Neural progenitor cell (in vitro differentiated cells): ENCODE data around the gene HEATR5A. TPM values are rescaled to one million over a fixed set of nuclear protein-coding genes. Genes with fewer than 3 reads are reported as not detected.

Experiments
- DNase-seq: peaks from one replicate; pipeline ENCODE4 v3.0.0-alpha.2; 2016; ENCODE audit warnings: low spot score
- H2AFZ ChIP-seq: fragments of 200-600 bp; sonication (generic); replicated peaks from 2 replicates; pipeline ENCODE4 v1.6.1; 2016; ENCODE audit warnings: antibody characterized with exemption
- H3F3A ChIP-seq: fragments of 200-600 bp; sonication (generic); 2 replicates; pipeline ENCODE4 v1.6.1; 2016; ENCODE audit warnings: antibody characterized with exemption, low read depth
- H3K27ac ChIP-seq: fragments of 200-600 bp; sonication (generic); 2 replicates; pipeline ENCODE4 v1.5.1; 2016; ENCODE audit warnings: mild to moderate bottlenecking
- H3K27me3 ChIP-seq: fragments of 200-600 bp; sonication (generic); 2 replicates; pipeline ENCODE4 v1.6.1; 2016; ENCODE audit warnings: mild to moderate bottlenecking, moderate library complexity
- H3K36me3 ChIP-seq: fragments of 200-600 bp; sonication (generic); 2 replicates; pipeline ENCODE4 v1.5.1; 2016
- H3K4me1 ChIP-seq: fragments of 200-600 bp; sonication (generic); 2 replicates; pipeline ENCODE4 v1.6.1; 2016; ENCODE audit warnings: mixed run types
- H3K4me2 ChIP-seq: fragments of 200-600 bp; sonication (generic); 2 replicates; pipeline ENCODE4 v1.6.1; 2016
- H3K4me3 ChIP-seq: fragments of 200-600 bp; sonication (generic); 2 replicates; pipeline ENCODE4 v1.5.1; 2016
- H3K79me2 ChIP-seq: fragments of 200-600 bp; sonication (generic); 2 replicates; pipeline ENCODE4 v1.6.1; 2016; ENCODE audit warnings: low read depth
- H3K9ac ChIP-seq: fragments of 200-600 bp; sonication (generic); 2 replicates; pipeline ENCODE4 v1.6.1; 2016
- H3K9me3 ChIP-seq: fragments of 200-600 bp; sonication (generic); 2 replicates; pipeline ENCODE4 v1.5.1; 2016; ENCODE audit warnings: low read depth
- H4K20me1 ChIP-seq: fragments of 200-600 bp; sonication (generic); 2 replicates; pipeline ENCODE4 v1.6.1; 2016; ENCODE audit warnings: low read depth
- H3K27ac Mint-ChIP-seq: 3 replicates; pipeline ENCODE4 v1.8.0; 2021; ENCODE audit warnings: mixed read lengths
- H3K27me3 Mint-ChIP-seq: 2 replicates; pipeline ENCODE4 v1.8.0; 2022; ENCODE audit warnings: low read depth, mild to moderate bottlenecking, inconsistent platforms, moderate library complexity, mixed read lengths; ENCODE audit not compliant: insufficient read depth
- H3K36me3 Mint-ChIP-seq: 3 replicates; pipeline ENCODE4 v1.8.0; 2021; ENCODE audit warnings: mixed read lengths
- H3K4me1 Mint-ChIP-seq: 3 replicates; pipeline ENCODE4 v1.8.0; 2021; ENCODE audit warnings: mixed read lengths
- H3K4me3 Mint-ChIP-seq: 3 replicates; pipeline ENCODE4 v1.8.0; 2021; ENCODE audit warnings: mild to moderate bottlenecking, moderate library complexity, mixed read lengths
- H3K9me3 Mint-ChIP-seq: 3 replicates; pipeline ENCODE4 v1.8.0; 2020; ENCODE audit warnings: mixed read lengths
- EZH2 ChIP-seq: fragments of 200-600 bp; sonication (generic); IDR thresholded peaks from 2 replicates; pipeline ENCODE4 v1.6.1; 2017; ENCODE audit warnings: antibody characterized with exemption, mild to moderate bottlenecking, moderate library complexity
- EZH2phosphoT487 ChIP-seq: fragments of 200-600 bp; sonication (generic); IDR thresholded peaks from 2 replicates; pipeline ENCODE4 v1.6.1; 2017; ENCODE audit warnings: antibody characterized with exemption
- total RNA-seq: library from RNA; depleted of rRNA; stranded (reverse); fragments of >200 nt; gene quantifications from 2 replicates; pipeline ENCODE4 v1.2.3, GENCODE V29; 2015; ENCODE audit warnings: low replicate concordance
- TF ChIP-seq, protein P1 (sequence below): fragments of 200-600 bp; sonication (generic); IDR thresholded peaks from 2 replicates; pipeline ENCODE4 v1.5.1; 2017; ENCODE audit warnings: antibody characterized with exemption, mild to moderate bottlenecking

Gene HEATR5A
- total RNA-seq, 1 donor from 2014 or later = 34.7 TPM

DNA sequence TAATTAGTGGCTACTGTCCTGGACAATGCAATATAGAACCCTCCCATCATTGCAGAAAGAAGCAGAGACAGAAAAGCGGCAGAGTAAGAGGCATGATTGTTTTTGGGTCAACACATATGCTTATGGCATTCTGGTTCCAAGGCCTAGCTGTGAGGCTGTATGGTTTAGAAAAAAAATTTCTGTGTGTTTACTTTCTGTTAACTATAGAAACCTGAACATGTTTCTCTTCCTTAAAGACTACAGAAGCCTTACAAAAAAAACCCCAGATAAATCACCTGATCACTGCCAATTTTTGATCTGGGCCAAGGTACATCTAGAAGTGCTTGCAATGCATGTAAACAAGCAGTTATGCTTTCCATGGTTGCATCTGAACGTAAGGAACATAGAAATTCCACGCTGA, 112.7 kb downstream of the HEATR5A start:
- H3K4me3 ChIP-seq = no peak overlapping the region
- H3K4me3 Mint-ChIP-seq = no peak overlapping the region
- H3K9me3 ChIP-seq = no peaks in the 10 kb centered on the region
- H3K4me2 ChIP-seq = no peak overlapping the region
- H3K36me3 Mint-ChIP-seq = peaks cover 12% of the 10 kb centered on the region
- no peak overlapping the region for H2AFZ ChIP-seq
- H3K4me1 ChIP-seq = no peaks in the 10 kb centered on the region
- H3K27me3 ChIP-seq = no peaks in the 10 kb centered on the region
- DNase-seq = no peak
- no peaks in the 10 kb centered on the region for H3F3A ChIP-seq
- H3K4me1 Mint-ChIP-seq = no peaks in the 10 kb centered on the region
- H3K27ac ChIP-seq = no peak overlapping the region
- H3K9ac ChIP-seq = no peak overlapping the region
- H3K9me3 Mint-ChIP-seq = no peaks in the 10 kb centered on the region
- TF ChIP-seq, protein P1, sequence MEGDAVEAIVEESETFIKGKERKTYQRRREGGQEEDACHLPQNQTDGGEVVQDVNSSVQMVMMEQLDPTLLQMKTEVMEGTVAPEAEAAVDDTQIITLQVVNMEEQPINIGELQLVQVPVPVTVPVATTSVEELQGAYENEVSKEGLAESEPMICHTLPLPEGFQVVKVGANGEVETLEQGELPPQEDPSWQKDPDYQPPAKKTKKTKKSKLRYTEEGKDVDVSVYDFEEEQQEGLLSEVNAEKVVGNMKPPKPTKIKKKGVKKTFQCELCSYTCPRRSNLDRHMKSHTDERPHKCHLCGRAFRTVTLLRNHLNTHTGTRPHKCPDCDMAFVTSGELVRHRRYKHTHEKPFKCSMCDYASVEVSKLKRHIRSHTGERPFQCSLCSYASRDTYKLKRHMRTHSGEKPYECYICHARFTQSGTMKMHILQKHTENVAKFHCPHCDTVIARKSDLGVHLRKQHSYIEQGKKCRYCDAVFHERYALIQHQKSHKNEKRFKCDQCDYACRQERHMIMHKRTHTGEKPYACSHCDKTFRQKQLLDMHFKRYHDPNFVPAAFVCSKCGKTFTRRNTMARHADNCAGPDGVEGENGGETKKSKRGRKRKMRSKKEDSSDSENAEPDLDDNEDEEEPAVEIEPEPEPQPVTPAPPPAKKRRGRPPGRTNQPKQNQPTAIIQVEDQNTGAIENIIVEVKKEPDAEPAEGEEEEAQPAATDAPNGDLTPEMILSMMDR = no peak
- TF ChIP-seq EZH2 (no peak), EZH2phosphoT487 (no peak)
- H3K79me2 ChIP-seq = no peaks in the 10 kb centered on the region
- no peaks in the 10 kb centered on the region for H3K36me3 ChIP-seq
- no peak overlapping the region for H3K27ac Mint-ChIP-seq
- H3K27me3 Mint-ChIP-seq = no peaks in the 10 kb centered on the region
- no peaks in the 10 kb centered on the region for H4K20me1 ChIP-seq

DNA sequence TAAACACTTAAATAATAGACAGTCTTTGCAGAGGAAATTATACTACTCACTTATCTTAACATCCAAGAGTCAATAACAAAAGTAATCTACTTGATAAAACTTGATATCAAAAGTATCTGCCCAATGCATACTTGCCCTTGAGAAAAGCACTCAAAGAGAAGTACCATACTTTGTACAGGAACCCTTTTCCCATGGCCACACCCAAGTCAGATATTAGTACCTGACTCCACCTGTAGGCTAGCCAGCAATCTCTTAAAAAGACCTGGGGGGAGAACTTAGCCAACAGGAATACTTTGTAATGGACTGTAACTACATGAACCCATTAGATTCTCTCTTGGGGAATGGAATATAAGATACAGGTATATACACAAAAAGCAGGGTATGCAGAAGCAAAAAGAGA, 113.2 kb downstream of the HEATR5A start:
- H2AFZ ChIP-seq = no peak overlapping the region
- H3K4me2 ChIP-seq = no peak overlapping the region
- H3K27ac Mint-ChIP-seq = no peak overlapping the region
- no peak overlapping the region for H3K4me3 ChIP-seq
- no peaks in the 10 kb centered on the region for H3K36me3 ChIP-seq
- no peaks in the 10 kb centered on the region for H3K4me1 Mint-ChIP-seq
- TF ChIP-seq EZH2 (no peak), EZH2phosphoT487 (no peak)
- TF ChIP-seq, protein P1 = no peak
- H3K27me3 Mint-ChIP-seq = no peaks in the 10 kb centered on the region
- no peak for DNase-seq
- H3K9ac ChIP-seq = no peak overlapping the region
- no peak overlapping the region for H3K4me3 Mint-ChIP-seq
- H3K27ac ChIP-seq = no peak overlapping the region
- H3F3A ChIP-seq = no peaks in the 10 kb centered on the region
- no peaks in the 10 kb centered on the region for H3K4me1 ChIP-seq
- no peaks in the 10 kb centered on the region for H3K79me2 ChIP-seq
- no peaks in the 10 kb centered on the region for H3K9me3 Mint-ChIP-seq
- peaks cover 12% of the 10 kb centered on the region for H3K36me3 Mint-ChIP-seq
- H3K27me3 ChIP-seq = no peaks in the 10 kb centered on the region
- no peaks in the 10 kb centered on the region for H3K9me3 ChIP-seq
- H4K20me1 ChIP-seq = no peaks in the 10 kb centered on the region

DNA sequence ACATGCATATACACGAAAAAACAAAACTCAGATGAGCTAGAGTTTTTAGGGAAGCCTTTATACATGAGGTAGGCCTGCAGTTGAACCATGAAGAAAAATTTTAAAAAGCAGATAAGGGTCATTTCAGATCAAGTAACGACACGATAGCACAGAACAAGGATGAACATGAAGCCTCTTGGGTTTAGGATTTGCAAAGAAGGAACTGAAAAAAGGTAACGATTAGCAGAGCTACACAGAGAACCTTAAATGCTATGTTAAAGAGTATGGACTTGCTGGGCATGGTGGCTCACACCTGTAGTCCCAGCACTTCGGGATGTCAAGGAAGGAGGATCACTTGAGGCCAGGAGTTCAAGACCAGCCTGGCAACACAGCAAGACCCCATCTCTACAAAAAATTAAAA, 116.7 kb downstream of the HEATR5A start:
- Histone ChIP-seq H2AFZ (no peak overlapping the region), H3K9me3 (no peaks in the 10 kb centered on the region), H3K36me3 (no peaks in the 10 kb centered on the region), H4K20me1 (no peaks in the 10 kb centered on the region), H3F3A (no peaks in the 10 kb centered on the region), H3K79me2 (no peaks in the 10 kb centered on the region), H3K4me2 (no peak overlapping the region), H3K9ac (no peak overlapping the region), H3K27ac (no peak overlapping the region), H3K4me1 (no peaks in the 10 kb centered on the region), H3K4me3 (no peak overlapping the region), H3K27me3 (no peaks in the 10 kb centered on the region)
- Mint-ChIP-seq H3K9me3 (no peaks in the 10 kb centered on the region), H3K4me3 (no peak overlapping the region), H3K36me3 (peaks cover 4% of the 10 kb centered on the region), H3K27me3 (no peaks in the 10 kb centered on the region), H3K27ac (no peak overlapping the region), H3K4me1 (no peaks in the 10 kb centered on the region)
- no peak for DNase-seq
- TF ChIP-seq, protein P1 = no peak
- TF ChIP-seq EZH2phosphoT487 (no peak), EZH2 (no peak)

GRCh38 chr14:31300883-31301282, 119.5 kb downstream of the HEATR5A start:
- TF ChIP-seq EZH2phosphoT487 (no peak), EZH2 (no peak)
- TF ChIP-seq, protein P1 = no peak

More at GRCh38 chr14:31300883-31301282, 119.5 kb downstream of the HEATR5A start:
- Histone ChIP-seq H3K79me2 (no peaks in the 10 kb centered on the region), H3K9me3 (no peaks in the 10 kb centered on the region), H2AFZ (no peak overlapping the region), H3K36me3 (no peaks in the 10 kb centered on the region), H3K4me2 (no peak overlapping the region), H3K4me3 (no peak overlapping the region), H4K20me1 (no peaks in the 10 kb centered on the region), H3K9ac (no peak overlapping the region), H3K27ac (no peak overlapping the region), H3K4me1 (no peaks in the 10 kb centered on the region), H3K27me3 (no peaks in the 10 kb centered on the region), H3F3A (no peaks in the 10 kb centered on the region)
- Mint-ChIP-seq H3K4me3 (no peak overlapping the region), H3K36me3 (peaks cover 4% of the 10 kb centered on the region), H3K27me3 (no peaks in the 10 kb centered on the region), H3K27ac (no peak overlapping the region), H3K9me3 (no peaks in the 10 kb centered on the region), H3K4me1 (no peaks in the 10 kb centered on the region)
- DNase-seq = no peak
